Endothelial cell of umbilical vein (primary cell): Measurements from ENCODE around the gene SRPX2. TPM values are rescaled to one million over a fixed set of nuclear protein-coding genes. Genes with fewer than 3 reads are reported as not detected.

Experiments used
- BruUV-seq: library from RNA; stranded (reverse); fragments of 400-500 nt; replicated peaks from 2 replicates; lab custom pipeline; 2021; lab: Mats Ljungman, UMichigan
- CTCF ChIA-PET: fragments of 300-600, 350-600 bp; sonication (Branson Sonifier 250); formaldehyde crosslinking; loops from one replicate; lab custom pipeline; 2021; ENCODE audit warnings: antibody characterized with exemption, inconsistent platforms; lab: Charles Lee
- POLR2A ChIA-PET: fragments of 300-600, 350-600 bp; sonication (Branson Sonifier 250); formaldehyde crosslinking; loops from one replicate; lab custom pipeline; 2021; ENCODE audit warnings: antibody characterized with exemption, inconsistent platforms; lab: Charles Lee
- DNase-seq: peaks from one replicate; pipeline ENCODE4 v3.0.0-alpha.2; 2011; ENCODE audit warnings: low read depth, low spot score
- FAIRE-seq: peaks from 2 replicates; lab custom pipeline; 2011; peaks lifted over from hg19 to GRCh38; lab: Jason Lieb, UNC
- H2AFZ ChIP-seq: 2 replicates; pipeline ENCODE4 v1.6.0; 2012; ENCODE audit warnings: low read depth, low read length, control low read depth, inconsistent platforms
- H3K27ac ChIP-seq: 2 replicates; pipeline ENCODE4 v1.5.1; 2011; ENCODE audit warnings: low read depth, mild to moderate bottlenecking, control low read depth, low read length, moderate library complexity; ENCODE audit not compliant: insufficient read depth
- H3K27me3 ChIP-seq, 2 experiments: 2 replicates each; pipeline versions ENCODE4 v1.6.0 to v1.6.1; 2011; ENCODE audit warnings: low read length in 2 of 2, mixed read lengths in 1 of 2; ENCODE audit not compliant: control insufficient read depth in 2 of 2, insufficient read depth in 2 of 2
- H3K36me3 ChIP-seq, 2 experiments: 2 replicates in 1 of 2; 3 replicates in 1 of 2; pipeline ENCODE4 v1.5.1; 2011; ENCODE audit warnings: low read length in 2 of 2, mild to moderate bottlenecking in 1 of 2, moderate library complexity in 1 of 2; ENCODE audit not compliant: control insufficient read depth in 2 of 2, insufficient read depth in 2 of 2; ENCODE audit errors: extremely low read depth in 1 of 2
- H3K4me1 ChIP-seq: 3 replicates; pipeline ENCODE4 v1.5.1; 2011; ENCODE audit warnings: mild to moderate bottlenecking, low read length; ENCODE audit not compliant: control insufficient read depth, insufficient read depth; ENCODE audit errors: extremely low read depth
- H3K4me2 ChIP-seq: 2 replicates; pipeline ENCODE4 v1.6.1; 2011; ENCODE audit warnings: low read length, control low read depth, mixed read lengths; ENCODE audit not compliant: insufficient read depth
- H3K4me3 ChIP-seq, 3 experiments: fragments of 200-600 bp in 1 of 3; sonication (generic), shearing (Covaris generic) in 1 of 3; replicated peaks in 1 of 3; 2 replicates each; pipeline ENCODE4 v1.5.1; 2011 to 2016; ENCODE audit warnings: control low read depth in 3 of 3, low read length in 3 of 3, mild to moderate bottlenecking in 2 of 3, inconsistent platforms in 1 of 3, low read depth in 1 of 3, moderate library complexity in 1 of 3; ENCODE audit not compliant: insufficient read depth in 1 of 3
- H3K79me2 ChIP-seq: 2 replicates; pipeline ENCODE4 v1.6.0; 2012; ENCODE audit warnings: low read length, inconsistent platforms; ENCODE audit not compliant: control insufficient read depth, insufficient read depth
- H3K9ac ChIP-seq: replicated peaks from 2 replicates; pipeline ENCODE3; 2011; ENCODE audit warnings: low read length, control low read depth; ENCODE audit not compliant: insufficient read depth; ENCODE audit errors: extremely low read depth
- H3K9me1 ChIP-seq: replicated peaks from 3 replicates; pipeline ENCODE4 v1.6.0; 2011; ENCODE audit warnings: mild to moderate bottlenecking, low read length; ENCODE audit not compliant: control insufficient read depth, insufficient read depth; ENCODE audit errors: extremely low read depth
- H3K9me3 ChIP-seq: replicated peaks from 2 replicates; pipeline ENCODE4 v1.5.1; 2012; ENCODE audit warnings: low read length, inconsistent platforms; ENCODE audit not compliant: control insufficient read depth, insufficient read depth
- H4K20me1 ChIP-seq: replicated peaks from 2 replicates; pipeline ENCODE3; 2011; ENCODE audit warnings: mild to moderate bottlenecking, low read length; ENCODE audit not compliant: control insufficient read depth, insufficient read depth; ENCODE audit errors: extremely low read depth
- CTCF ChIP-seq, 2 donors: IDR thresholded peaks; 1 replicate in 1 of 2; 2 replicates in 1 of 2; pipeline ENCODE4 v1.5.1; 2011; ENCODE audit warnings: low read length in 2 of 2, mild to moderate bottlenecking in 2 of 2, moderate library complexity in 2 of 2, control low read depth in 1 of 2, inconsistent platforms in 1 of 2, low read depth in 1 of 2; ENCODE audit not compliant: insufficient read depth in 1 of 2; ENCODE audit errors: extremely low read depth in 1 of 2
- EZH2 ChIP-seq: IDR thresholded peaks from 2 replicates; pipeline ENCODE4 v1.6.1; 2012; ENCODE audit warnings: borderline replicate concordance, low read depth, mild to moderate bottlenecking, moderate library complexity, low read length, inconsistent platforms; ENCODE audit not compliant: severe bottlenecking
- FOS ChIP-seq: IDR thresholded peaks from 2 replicates; pipeline ENCODE4 v1.6.1; 2011; ENCODE audit warnings: mild to moderate bottlenecking, low read length, moderate library complexity, borderline replicate concordance; ENCODE audit not compliant: insufficient read depth
- GATA2 ChIP-seq: IDR thresholded peaks from 2 replicates; pipeline ENCODE4 v1.7.0; 2011; ENCODE audit warnings: low read depth, mild to moderate bottlenecking, moderate library complexity, mixed read lengths, low read length; ENCODE audit not compliant: insufficient read length, insufficient read depth
- JUN ChIP-seq: IDR thresholded peaks from 2 replicates; pipeline ENCODE4 v1.6.1; 2011; ENCODE audit warnings: borderline replicate concordance, low read depth; ENCODE audit not compliant: insufficient read length, insufficient read depth
- MYC ChIP-seq: IDR thresholded peaks from one replicate; pipeline ENCODE4 v1.6.1; 2011; ENCODE audit warnings: mild to moderate bottlenecking, low read depth, low read length
- POLR2A ChIP-seq: IDR thresholded peaks from 2 replicates; pipeline ENCODE4 v1.6.1; 2012; ENCODE audit warnings: low read depth, mild to moderate bottlenecking, control low read depth, low read length
- POLR2AphosphoS5 ChIP-seq: IDR thresholded peaks from 2 replicates; pipeline ENCODE4 v1.6.1; 2012; ENCODE audit warnings: low read depth, mild to moderate bottlenecking, control low read depth, low read length, moderate library complexity; ENCODE audit not compliant: insufficient read depth
- dilution Hi-C: fragments of 300-500 bp; cut with MboI; formaldehyde crosslinking; loops from one replicate; pipeline ENCODE4 v1.15.0; 2019; ENCODE audit warnings: low sequenced_read_pairs; ENCODE audit not compliant: extremely low pct_ligation_motif_present
- intact Hi-C: fragments of 100-400 bp; cut with micrococcal nuclease; formaldehyde crosslinking; loops from one replicate; pipeline ENCODE4 v1.10.0; 2022
- polyA plus RNA-seq, 4 experiments: library from polyadenylated mRNA; depleted of rRNA in 3 of 4; stranded (reverse) in 3 of 4; unstranded in 1 of 4; fragments of >200 nt; gene quantifications; 2 replicates each; pipeline versions ENCODE4 v1.2.1 to v1.2.3, GENCODE V29; 2011 to 2012; ENCODE audit warnings: missing spikeins in 1 of 4
- total RNA-seq: library from RNA; stranded (reverse); gene quantifications from 2 replicates; pipeline ENCODE4 v1.2.3, GENCODE V29; 2021

The SRPX2 gene
- total and polyA plus RNA-seq, 2 donors (not counting 3 experiments of a cell fraction or from before 2014, with no cell fraction given): 124 to 265 TPM

GRCh38 chrX:100645106-100645505 is 1.1 kb downstream of the SRPX2 start:
- dilution Hi-C loops: no loop called here
- peak; percentile 17 for DNase-seq
- Histone ChIP-seq H3K79me2 (peaks cover 42% of the 10 kb centered on the region), H3K4me1 (peaks cover 58% of the 10 kb centered on the region), H3K27ac (peak overlapping the region; percentile 99), H3K4me3 (peak overlapping the region; percentile 52 to 95 (median 88)), H3K4me2 (peak overlapping the region; percentile 95), H2AFZ (no peak overlapping the region), H3K9ac (peak overlapping the region; percentile 87), H3K36me3 (no peaks in the 10 kb centered on the region), H4K20me1 (no peaks in the 10 kb centered on the region), H3K9me3 (no peaks in the 10 kb centered on the region), H3K27me3 (no peaks in the 10 kb centered on the region), H3K9me1 (no peaks in the 10 kb centered on the region)
- ChIA-PET POLR2A (no interaction called here), CTCF (interaction anchor here (1.3 to 4.1 kb wide), 3 partner anchors 8 to 27 kb away, joined by 3 to 19 read pairs (median 10); partner anchors contain the start of gene TSPAN6)
- TF ChIP-seq GATA2 (no peak), POLR2A (no peak), POLR2AphosphoS5 (no peak), MYC (no peak), EZH2 (no peak), JUN (no peak), FOS (no peak), CTCF (IDR thresholded peaks at IDR 0.05; ENCODE audit: extremely low read depth in 1 of 2, insufficient read depth in 1 of 2, low read depth in 1 of 2, low read length in 2 of 2) (no peak)
- intact Hi-C loops: no loop called here
- no peak for FAIRE-seq
- BruUV-seq: no TSS peak
